GM21825 (cell line): ENCODE data around the gene DCLRE1B.

Experiments
- ATAC-seq: cut with Tn5 transposase; IDR thresholded peaks from one replicate; pipeline ENCODE4 v1.9.1; 2021; ENCODE audit warnings: mild to moderate bottlenecking, moderate library complexity; ENCODE audit not compliant: unreplicated experiment

The DCLRE1B gene

DNA sequence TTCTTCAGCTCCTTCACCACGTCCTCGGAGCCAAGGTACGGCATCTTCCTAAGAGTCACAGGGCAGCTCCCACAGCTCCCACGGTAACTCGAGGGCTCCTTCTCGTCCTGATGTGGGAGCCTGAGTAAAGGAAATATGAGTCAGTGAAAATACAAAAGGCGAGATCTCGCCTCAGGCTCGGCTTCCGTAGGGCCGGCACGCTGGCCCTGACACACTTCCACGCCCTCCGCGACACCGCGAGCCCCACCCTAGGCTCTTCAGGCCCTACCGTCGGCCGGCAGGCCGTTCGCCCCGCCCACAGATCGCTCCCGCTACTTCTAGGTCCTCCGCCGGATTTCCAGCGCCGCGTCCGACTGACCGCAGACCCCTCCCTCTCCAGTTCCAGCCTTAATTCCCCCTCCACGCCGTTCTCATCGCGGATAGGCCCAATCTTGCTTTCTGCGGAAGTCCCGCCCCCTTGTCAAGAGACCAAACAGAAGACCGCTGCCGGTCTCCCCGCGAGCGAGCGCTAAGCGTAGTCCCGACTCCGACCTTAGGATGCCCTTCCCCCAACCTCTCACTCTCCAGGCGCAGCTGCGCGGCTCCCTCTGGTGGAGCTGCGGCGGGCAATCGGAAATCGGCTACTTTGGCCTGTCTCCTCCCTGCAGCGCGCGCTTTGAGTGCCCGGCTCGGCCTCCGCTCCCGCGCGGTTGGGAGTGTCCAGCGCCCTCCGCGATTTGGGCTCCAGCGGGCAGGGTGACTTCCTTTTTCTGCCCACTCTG, at the start of gene DCLRE1B, which contains the start of gene AP4B1:
Gene DCLRE1B, plus strand, starts transcription at position 653 of the 761 bp plus-strand sequence. CDS start 261 bp downstream, outside the sequence.
Gene AP4B1, minus strand, starts transcription at position 126 of the 761 bp plus-strand sequence. Its CDS starts 82 bp downstream, at position 44.
- ATAC-seq: peak; percentile 88

DNA sequence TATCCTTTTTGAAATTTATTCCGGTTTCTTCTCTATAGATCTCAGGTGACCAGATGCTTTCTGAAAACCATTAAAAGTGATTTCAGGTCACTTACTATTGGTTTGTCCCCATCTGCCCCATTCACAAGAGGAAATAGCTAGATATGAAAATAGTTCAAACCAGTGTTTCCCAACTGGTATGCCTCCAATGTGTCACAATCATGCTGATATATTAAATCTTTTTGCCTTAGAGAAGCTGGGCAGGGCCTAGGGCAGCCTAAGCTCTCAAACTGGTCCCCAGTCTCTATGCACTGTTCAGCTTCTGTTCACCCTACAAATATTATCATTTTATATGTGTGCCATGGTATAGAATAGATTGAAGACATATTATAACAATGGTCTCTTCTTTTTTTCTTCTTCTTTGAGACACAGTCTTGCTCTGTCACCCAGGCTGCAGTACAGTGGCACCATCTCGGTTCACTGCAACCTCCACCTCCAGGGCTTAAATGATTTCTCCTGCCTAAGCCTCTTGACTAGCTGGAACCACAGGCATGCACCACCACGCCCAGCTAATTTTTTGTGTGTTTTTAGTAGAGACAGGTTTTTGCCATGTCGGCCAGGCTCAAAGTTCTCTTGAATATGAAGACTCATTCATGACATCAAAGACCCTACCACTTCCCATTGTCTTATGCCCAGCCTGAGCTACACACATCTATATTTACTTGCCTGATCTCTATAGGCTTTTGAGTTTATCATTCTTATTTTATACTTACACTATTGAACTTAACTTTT, 49.3 kb upstream of the DCLRE1B start:
- ATAC-seq: no peak

DNA sequence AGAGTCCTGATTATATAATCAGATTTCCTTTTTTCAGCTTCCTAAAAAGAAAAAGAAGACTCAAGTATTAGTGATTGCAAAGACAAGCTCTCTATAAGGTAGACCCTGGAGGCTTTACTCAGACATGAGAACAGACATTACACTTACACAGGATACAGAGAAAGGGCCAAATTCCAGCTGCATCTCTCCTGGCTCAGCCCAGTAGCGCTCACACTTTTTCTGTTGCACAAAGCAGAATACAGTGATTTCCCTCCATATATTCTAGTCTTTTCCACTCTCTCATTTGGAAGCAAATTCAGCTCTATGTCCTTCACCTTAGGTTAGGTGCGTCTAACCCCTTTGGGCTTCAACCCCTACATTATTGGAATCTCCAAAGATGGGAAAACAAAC, 48.7 kb upstream of the DCLRE1B start:
- ATAC-seq: no peak

DNA sequence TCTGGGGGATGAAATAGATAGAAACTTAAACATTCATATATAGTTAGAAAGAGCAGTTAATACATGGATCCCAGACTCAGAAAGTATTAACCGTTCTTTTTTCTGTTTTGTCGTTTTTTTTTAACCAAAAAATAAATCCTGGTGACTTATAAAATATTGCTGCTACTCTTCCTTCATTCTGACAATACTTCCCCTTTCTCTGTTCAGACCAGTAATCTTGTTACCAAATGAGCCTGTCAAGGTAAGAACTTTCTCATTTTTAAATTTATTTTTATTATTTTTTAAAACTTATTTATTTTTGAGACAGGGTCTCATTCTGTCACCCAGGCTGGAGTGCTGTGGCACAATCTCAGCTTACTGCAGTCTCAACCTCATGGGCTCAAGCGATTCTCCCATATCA, 47.4 kb upstream of the DCLRE1B start:
- ATAC-seq: no peak

DNA sequence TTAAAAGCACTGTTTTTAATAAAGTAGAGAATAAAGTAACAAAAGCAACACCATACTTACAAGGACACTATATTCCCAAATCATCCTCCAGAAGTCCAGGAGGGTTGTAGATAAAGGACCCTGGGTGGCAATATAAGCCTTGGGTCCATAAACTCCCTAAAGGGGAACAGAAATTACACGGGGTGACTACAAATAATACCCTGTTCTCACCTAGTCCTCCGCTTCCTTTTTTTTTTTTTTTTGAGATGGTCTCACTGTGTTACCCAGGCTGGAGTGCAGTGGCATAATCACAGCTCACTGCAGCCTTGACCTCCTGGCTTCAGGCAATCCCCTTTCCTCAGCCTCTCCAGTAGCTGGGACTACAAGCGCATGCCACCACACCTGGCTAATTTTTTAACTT, 46.7 kb upstream of the DCLRE1B start:
- ATAC-seq: no peak

DNA sequence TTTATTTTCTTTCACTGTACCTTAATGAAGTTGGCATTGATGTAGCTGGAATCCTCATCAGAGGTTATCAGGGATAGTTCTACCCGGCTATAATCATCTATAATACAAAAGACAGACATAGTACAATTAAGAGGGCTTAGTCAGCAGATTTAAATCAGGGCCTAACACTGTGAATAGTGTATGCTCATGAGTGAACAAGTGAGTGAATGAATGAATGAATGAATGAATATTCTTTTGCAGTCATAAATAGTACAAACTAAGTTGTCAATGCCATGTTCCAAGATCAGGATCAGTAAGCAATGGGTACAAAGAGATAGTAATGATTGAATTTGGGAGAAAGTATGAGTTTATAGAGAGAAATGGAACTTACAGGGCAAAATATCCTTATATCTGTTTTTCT, 46.1 kb upstream of the DCLRE1B start:
- ATAC-seq: no peak

DNA sequence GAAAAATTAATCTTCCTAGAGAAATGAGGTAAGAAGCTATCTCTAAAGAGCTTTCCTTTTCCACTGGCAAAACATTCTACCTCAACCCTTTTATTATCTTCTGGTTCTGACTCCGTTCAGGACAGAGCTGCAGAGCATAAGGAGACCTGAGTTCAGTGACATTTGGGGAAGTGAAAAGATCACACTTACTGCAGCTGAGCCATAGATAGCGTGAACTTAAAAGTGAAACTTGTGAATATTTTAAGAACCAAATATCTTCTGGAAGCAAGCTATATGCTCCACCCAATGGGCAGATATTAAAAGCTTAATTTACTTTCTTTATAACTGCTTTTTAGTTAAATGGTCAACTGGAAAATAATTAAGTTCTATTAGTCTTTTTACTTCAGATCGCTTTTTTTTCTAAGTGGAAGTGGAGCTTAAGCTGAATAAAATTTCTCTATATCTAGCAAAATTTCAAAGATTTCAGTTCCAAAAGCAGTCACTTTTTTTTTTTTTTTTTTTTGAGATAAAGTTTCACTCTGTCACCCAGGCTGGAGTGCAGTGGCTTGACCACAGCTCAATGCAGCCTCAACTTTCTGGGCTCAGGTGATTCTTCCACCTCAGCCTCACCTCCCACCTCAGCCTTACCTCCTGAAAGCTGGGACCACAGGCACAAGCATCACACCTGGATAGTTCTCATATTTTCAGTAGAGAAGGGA, 45.5 kb upstream of the DCLRE1B start:
- peak; percentile 90 for ATAC-seq

DNA sequence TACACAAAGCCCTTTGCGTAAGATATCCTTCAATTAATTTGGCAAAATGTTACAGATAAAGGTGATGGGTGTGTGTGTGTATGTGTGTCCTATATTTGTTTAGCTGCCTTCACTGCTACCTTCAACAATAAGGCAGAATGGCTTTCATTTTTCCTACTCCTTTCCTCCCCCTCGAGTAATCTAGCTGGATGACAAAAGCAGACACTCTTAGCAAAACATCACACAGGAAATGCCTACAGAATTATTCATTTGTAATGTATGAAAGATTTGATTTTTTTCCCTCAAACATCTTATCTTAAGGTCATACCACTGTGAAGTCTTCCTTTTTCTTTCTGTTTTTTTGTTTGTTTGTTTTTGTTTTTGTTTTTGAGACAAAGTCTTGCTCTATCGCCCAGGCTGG, 44.2 kb upstream of the DCLRE1B start:
- ATAC-seq: no peak

DNA sequence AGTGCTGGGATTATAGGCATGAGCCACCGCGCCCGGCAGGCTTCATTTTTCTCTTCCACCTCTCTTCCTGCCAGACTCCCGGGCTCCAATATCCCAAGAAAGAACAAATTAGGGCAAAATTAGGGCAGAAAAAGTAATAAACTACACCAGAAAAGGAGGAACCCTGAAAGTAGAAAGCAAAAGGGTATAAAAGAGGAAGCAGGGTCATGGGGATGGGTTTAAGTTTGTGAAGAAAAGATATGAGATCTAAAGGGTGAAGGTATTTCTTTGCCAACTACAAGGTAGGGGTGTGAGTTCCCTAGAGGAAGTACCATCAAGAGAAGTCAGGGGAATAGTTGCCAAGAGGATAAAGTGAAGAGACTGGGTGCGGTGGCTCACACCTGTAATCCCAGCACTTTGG, 43.5 kb upstream of the DCLRE1B start:
- ATAC-seq: no peak

DNA sequence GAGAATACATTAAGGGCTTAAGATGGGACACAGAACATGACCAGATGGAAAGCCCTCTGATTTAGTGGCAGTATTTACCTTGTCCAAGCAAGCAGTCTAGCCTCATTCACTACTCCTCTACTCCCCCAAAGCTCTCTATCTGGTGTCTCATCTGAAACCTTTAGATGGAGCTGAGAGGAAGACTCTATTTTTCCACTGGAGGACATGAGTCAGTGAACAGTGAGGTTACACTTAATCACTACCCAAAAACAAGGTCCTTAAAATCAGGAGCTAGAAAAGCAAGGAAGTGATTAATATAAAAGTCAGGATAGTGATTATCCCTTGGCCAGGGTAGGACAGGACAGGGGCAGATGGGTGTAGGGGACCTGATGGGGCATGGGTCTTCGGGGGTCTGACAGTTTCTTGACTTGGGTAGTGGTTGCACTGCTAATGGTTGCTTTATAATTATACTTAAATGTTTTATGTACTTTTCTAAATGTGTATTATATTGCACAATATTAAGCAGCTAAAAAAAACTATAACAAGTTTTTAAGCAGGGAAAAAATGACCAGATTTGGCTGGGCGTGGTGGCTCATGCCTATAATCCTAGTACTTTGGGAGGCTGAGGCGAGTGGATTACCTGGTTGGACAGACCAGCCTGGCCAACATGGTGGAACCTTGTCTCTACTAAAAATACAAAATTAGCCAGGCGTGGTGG, 36.6 kb upstream of the DCLRE1B start:
- no peak for ATAC-seq

DNA sequence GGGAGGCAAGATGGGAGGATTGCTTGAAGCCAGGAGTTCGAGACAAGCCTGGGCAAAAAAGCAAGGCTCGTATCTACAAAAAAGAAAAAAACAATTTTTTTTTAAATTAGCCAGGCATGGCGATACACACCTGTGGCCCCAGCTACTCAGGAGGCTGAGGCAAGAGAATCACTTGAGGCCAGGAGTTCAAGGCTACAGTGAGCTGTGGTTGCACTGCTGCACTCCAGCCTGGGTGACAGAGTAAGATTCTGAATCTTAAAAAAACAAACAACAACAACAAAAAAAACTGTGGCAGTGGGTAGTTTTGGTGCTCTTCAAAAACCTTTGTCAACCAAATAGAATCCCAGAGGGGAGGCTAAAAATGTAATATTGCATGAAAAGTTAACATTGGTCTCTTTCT, 34.3 kb upstream of the DCLRE1B start:
- ATAC-seq: no peak

DNA sequence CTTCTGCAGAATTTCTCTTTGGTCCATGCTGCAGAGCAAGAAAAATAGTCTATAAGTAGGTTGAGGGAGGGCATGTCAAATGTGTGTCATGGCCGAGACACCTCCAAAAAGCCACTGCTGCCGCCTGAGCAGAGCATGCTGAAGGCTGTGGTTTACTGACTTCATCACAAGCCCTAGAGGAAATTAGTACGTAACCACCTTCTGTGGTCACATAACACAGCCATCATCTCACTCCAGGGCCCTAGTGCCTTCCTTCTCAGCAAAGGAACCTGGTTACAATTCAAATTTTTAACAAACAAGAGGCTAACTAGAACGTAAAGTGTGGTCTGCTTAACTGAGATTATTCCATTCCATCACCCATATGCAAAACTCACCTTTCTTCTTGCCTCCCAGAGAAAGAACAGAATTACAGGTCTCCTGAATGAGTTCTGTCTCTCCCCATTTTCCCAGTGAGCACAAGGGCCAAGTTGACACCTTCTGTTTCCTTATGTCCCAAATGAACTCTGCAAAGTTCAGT, 33.5 kb upstream of the DCLRE1B start, which contains the start of gene PTPN22:
Gene PTPN22, minus strand, starts transcription at position 116 of the 517 bp plus-strand sequence.
- ATAC-seq: peak; percentile 87

DNA sequence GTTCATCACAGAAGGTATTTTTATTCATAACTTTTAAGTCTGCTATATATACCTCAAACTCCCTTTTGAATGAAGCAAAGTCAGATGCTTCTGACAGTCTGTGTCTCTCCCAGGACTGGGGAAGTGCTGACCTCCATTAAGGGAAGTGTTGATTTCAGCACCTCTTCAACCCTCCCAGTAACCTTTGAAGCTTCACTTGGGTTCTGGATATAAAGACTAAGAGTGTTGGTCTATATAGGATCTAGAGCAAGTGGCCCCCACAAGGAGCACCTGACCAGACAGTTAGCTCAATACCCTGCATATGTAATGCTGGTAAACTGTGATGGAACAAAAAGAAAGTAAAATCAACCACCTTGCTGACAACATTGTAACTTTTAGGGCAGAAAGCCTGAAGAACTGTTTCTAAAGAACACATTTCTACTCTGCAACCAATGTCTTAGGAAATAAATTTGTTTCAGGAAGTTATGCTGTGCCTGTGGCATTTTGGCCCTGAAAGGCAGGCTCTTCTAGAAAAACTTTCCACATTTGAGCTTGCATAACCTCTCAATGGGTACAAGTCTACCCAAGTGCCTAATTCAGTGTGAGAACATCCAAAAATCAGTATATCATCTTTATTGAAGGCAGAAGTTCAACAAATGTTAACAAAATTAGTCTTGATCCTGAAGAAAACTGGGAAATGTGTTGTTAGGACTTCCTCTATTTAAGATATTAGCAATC, 32.7 kb upstream of the DCLRE1B start:
- ATAC-seq: no peak

DNA sequence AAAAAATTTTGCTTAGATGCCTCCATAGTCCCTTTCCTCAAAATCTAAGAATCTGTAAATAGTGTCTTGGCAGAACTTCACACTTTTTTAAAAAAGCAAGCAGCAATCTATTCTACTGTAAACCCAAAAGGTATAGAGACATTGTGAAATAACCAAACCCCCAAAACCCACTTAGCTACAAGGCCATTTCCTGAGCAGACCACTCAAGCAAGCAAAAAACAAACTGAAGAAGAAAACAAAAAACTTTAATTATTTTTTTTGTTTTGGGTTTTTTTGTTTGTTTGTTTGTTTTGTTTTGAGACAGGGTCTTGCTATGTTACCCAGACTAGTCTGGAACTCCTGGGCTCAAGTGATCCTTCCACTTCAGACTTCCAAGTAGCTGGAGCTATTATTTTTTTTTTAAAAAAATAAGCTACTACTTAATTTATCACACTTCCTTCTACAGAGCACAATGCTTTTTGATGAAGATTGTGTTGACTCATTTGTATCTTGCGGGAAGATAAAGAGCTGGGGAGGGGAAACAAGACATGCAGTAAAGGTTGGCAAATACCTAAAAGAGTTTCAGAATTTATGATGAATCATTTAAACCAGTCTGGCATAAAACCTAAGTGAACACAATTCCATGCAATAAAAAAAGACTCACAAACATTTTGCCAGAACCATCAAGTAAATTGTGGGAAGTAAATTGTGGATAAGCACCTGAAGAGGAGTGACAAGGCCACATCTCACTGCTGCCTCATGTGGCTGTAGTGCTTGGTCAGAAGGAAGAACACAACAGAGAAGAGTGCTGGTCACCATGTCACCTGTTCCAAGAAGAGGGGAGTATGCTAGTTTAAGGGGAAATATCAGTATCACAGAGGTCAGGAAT, 30.9 kb upstream of the DCLRE1B start:
- no peak for ATAC-seq

DNA sequence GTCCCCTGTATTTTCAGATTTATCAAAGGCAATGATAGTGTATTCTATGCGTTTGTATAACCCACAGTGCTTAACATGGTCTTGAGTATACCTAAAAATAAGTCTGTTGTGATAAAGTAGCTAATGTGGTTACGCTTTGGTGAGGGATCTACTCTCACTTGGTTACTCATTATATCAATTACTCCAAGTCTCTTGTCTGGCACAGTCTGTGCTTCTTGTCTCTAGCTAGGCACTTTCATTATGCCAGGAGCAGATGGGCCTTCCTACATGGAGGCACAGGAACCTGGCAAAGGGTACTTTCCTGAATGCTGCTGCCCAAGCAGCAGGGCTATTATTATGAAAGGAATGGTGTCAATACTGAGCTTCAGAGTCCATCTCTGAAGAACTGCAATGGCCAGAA, 29.4 kb upstream of the DCLRE1B start:
- ATAC-seq: peak; percentile 36

DNA sequence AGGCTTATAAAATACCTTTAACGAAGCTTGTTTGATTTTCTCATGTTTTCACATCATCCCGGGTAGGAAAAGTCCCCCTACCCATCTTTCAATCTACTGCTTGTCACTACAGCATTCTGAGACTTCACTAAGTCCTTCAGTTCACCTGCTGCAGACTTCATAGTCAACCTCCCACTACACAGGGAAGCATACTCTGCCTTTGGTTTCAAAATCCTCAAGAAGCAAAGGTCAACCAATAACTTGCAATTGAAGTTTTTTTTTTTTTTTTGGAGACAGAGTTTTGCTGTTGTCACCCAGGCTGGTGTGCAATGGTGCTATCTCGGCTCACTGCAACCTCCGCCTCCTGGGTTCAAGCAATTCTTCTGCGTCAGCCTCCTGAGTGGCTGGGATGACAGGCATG, 28.9 kb upstream of the DCLRE1B start:
- ATAC-seq: no peak

DNA sequence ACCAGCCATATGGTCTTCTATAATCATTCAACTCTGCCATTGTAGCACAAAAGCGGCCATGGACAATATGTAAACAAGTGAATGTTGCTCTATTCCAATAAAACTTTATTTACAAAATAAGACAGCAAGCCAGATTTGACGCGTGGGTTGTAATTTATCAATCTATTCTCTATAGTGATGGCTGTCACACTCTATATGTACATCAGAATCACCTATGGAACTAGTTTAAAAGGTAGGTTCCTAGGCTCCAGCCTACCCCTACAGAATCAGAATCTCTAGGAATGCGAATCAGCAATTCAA, 25.4 kb upstream of the DCLRE1B start:
- no peak for ATAC-seq

DNA sequence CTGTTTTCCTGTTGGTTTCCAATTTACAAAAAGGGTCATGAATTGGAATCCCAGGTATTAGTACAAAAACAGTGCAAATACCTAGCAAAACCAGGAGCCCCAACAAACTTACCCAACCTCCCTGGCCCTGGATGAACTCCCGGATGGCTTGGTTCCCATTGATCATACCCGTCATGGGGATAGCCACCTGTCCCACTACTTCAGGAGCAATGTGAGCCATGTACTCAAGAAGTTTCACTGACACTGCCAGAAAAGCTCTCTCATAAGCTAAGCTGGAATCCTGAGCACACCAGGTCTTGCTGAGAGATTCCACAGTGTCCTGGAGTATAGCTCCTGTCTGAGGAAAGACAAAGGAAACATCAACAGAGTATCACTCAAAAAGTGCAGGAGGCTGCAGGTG, 23.5 kb upstream of the DCLRE1B start:
- no peak for ATAC-seq
